Measurements from ENCODE around the gene IGFL1.
"Not testable (repeated sequence)": the region's sequence is repeated elsewhere in the genome, so short reads cannot be mapped to it uniquely, and the experiment has no call there.

Gene IGFL1

DNA sequence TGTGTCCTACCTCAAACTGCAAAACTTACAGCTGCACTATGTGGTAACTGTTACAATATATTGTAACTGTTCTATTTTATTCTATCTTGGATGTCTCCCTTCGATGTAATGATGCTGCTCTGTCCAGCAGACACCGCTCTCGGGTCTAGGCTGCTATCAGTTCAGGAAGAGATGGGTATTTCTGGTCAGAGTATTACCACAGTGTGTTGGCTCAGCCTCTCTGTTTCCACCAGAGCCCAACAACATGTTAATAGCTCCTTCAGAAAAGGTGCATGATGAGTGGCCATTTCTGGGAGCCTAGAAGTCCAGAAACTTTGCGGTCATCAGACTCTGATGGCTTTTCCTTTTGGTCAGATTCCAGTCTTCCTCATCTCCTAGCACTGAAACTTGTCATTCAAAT is 35.9 kb upstream of the IGFL1 start:
- CTCF ChIA-PET: interaction anchor here (0.9 to 1.4 kb wide), 4 partner anchors 12 to 165 kb away, joined by 3 to 5 read pairs (median 3); no protein-coding TSS in a partner anchor
- TF ChIP-seq, protein P1, sequence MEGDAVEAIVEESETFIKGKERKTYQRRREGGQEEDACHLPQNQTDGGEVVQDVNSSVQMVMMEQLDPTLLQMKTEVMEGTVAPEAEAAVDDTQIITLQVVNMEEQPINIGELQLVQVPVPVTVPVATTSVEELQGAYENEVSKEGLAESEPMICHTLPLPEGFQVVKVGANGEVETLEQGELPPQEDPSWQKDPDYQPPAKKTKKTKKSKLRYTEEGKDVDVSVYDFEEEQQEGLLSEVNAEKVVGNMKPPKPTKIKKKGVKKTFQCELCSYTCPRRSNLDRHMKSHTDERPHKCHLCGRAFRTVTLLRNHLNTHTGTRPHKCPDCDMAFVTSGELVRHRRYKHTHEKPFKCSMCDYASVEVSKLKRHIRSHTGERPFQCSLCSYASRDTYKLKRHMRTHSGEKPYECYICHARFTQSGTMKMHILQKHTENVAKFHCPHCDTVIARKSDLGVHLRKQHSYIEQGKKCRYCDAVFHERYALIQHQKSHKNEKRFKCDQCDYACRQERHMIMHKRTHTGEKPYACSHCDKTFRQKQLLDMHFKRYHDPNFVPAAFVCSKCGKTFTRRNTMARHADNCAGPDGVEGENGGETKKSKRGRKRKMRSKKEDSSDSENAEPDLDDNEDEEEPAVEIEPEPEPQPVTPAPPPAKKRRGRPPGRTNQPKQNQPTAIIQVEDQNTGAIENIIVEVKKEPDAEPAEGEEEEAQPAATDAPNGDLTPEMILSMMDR (IDR thresholded peaks at IDR 0.05; ENCODE audit: control extremely low read depth, extremely low read depth, low read depth, missing control alignments): no peak
- POLR2A ChIA-PET: no interaction called here
- no peak for DNase-seq (ENCODE audit: extremely low spot score)

DNA sequence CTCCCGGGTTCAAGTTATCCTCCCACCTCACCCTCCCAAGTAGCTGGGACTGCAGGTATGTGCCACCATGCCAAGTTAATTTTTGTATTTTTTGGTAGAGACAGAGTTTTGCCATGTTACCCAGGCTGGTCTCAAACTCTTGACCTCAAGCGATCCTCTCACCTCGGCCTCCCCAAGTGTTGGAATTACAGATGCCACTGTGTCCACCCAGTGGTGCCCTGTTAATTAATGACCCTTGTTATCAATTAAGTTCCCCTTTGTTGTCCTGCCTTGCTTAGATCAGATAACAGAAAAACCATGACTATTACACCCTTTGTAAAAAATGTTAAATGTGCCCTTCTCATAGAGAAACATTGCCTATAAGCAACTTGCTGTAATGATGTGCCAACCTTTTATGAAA is 34.4 kb upstream of the IGFL1 start:
- TF ChIP-seq, protein P1 (IDR thresholded peaks at IDR 0.05; ENCODE audit: control extremely low read depth, extremely low read depth, low read depth, missing control alignments): no peak
- DNase-seq (ENCODE audit: extremely low spot score): no peak
- CTCF ChIA-PET: no interaction called here
- POLR2A ChIA-PET: no interaction called here

DNA sequence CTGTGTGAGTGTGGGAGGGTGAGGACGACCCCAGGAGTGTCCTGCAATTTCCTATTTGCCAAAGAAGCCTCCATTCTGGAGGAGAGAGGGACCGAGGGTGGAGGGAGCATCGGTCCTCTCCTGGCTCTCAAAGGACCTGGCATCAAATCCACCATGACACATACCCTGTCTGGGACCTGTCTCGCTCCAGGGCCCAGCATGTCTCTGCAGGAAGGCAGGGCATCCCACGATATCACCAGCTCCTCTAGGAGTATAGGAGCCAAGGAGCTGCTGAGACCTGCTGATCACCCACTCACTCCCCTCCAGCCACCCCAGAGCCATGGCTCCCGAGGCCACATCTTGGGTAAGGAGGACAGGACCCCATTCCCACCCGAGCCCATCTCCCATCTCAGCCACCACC is 33.6 kb upstream of the IGFL1 start:
- POLR2A ChIA-PET; DNase-seq (ENCODE audit: extremely low spot score): not testable (repeated sequence)
- CTCF ChIA-PET: interaction anchor here (1.1 kb wide), 1 partner anchor 167 kb away, joined by 3 read pairs; no protein-coding TSS in a partner anchor

DNA sequence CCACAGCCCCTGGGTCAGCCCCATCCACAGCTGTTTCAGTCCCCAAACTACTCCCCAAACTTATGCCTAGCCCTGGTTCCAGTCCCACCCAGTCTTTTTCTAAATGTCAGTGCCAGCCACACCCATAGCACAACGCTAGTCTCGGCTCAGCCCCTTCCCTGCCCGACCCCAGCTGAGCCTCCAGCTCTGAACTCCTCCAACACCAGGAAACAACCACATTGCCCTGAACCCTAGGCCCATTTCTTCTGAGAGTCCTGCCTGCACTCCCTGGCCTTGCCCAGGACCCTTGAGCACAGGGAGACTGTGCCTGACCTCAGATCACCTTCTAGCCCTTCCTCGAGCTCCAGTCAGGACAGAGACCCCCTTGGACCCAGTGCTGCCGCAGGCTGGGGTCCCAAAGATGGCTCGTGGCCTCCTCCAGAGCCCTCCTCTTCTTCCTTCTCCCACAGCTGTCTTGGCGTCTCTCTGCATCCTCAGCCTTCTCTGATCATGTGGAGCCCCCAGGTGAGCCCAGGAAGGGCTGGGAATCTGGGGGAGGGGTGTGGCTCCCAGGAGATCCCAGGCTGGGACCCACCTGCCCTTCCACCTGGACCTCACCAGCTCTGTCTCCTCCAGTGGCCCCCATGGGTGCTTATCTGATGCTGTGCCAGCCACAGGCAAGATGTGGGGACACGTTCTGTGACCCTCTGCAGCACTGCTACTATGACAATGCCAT is 33.0 kb upstream of the IGFL1 start:
- no peak for DNase-seq (ENCODE audit: extremely low spot score)
- TF ChIP-seq, protein P1 (IDR thresholded peaks at IDR 0.05; ENCODE audit: control extremely low read depth, extremely low read depth, low read depth, missing control alignments): no peak
- ChIA-PET CTCF (interaction anchor here (0.8 to 1.1 kb wide), 2 partner anchors 10 to 168 kb away, joined by 3 read pairs; no protein-coding TSS in a partner anchor), POLR2A (no interaction called here)

DNA sequence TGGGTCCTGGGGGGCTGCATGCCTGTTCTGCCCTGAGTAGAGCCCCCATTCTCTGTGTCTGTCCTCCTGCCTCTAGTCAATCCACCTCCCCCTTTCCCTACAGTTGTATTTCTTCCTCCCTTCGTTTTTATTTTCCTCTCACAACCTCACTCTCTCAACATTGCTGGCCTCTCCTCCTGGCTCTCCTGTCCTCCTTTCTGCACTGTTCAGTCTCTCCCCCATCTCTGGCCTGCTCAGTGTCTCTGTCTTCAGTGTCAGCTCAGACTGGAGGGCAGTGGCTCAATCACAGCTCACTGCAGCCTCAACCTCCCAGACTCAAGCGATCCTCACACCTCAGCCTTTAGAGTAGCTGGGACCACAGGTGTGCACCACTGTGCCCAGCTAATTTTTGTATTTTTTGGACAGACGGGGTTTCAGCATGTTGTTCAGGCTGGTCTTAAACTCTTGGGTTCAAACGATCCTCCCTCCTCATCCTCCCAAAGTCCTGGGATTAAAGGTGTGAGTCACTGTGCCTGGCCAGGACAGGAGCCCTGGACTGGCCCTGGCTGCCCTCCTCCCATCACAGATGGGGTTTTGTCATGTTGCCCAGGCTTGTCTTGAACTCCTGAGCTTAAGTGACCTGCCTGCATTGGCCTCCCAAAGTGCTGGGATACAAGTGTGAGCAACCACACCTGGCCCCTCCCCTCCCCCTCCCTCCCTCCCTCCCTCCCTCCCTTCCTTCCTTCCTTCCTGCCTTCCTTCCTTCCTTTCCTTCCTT is 32.0 kb upstream of the IGFL1 start:
- CTCF ChIA-PET: interaction anchor here (0.8 kb wide), 1 partner anchor 11 kb away, joined by 3 read pairs; no protein-coding TSS in a partner anchor
- TF ChIP-seq, protein P1 (IDR thresholded peaks at IDR 0.05; ENCODE audit: control extremely low read depth, extremely low read depth, low read depth, missing control alignments): no peak
- DNase-seq (ENCODE audit: extremely low spot score): no peak
- POLR2A ChIA-PET: no interaction called here

DNA sequence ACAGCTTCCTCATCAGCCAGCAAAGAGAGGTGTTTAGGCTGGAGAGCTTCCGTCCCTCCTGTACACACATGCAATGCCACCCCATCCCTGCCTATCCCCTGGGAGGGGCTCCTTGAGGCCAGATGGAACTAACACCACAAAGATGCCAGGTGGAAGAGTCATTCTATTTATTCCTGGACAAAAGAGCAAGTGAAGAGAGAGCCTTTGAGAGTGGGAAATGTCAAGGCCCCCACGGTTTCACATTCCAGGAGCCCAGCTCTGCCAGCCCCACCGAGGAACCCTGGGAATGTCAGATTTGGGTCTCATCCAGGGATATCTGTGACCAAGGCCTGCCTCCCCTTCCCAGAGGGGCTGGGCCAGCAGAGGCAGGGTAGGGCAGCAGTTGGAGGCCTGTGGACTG is 30.8 kb upstream of the IGFL1 start:
- ChIA-PET POLR2A (no interaction called here), CTCF (no interaction called here)
- DNase-seq (ENCODE audit: extremely low spot score): no peak
- TF ChIP-seq, protein P1 (IDR thresholded peaks at IDR 0.05; ENCODE audit: control extremely low read depth, extremely low read depth, low read depth, missing control alignments): no peak

Data from GM10248 (cell line).